ENCODE data around the gene PSAPL1.

PSAPL1 gene

DNA sequence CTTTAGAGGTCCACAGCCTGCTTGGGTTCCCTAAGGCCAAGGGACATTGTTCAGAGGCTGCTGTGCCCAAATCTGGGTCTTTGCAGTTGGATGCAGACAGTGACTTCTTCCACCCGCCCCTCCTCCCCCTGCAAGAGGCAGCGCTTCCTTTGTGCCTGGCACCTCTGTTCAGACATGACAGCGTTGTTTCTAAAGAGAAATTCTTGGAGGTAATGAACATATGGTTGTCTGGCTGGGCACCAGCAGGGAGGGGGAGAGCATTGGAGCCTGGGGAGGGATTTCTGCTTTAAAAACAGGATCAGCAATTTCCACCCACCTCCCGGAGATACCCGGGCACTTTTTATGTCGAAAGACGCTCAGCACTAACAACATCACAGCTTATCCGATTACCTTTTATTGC, 51.5 kb downstream of the PSAPL1 start:
- DNase-seq (ENCODE audit: low spot score in 2 of 2) = no peak
- H3K27me3 Mint-ChIP-seq = peaks cover 34% of the 10 kb centered on the region
- H3K4me3 Mint-ChIP-seq = no peak overlapping the region
- peaks cover 8% of the 10 kb centered on the region for H3K9me3 Mint-ChIP-seq
- no peaks in the 10 kb centered on the region for H3K4me1 Mint-ChIP-seq
- H3K27ac Mint-ChIP-seq (ENCODE audit: low read depth) = no peak overlapping the region
- ATAC-seq (replicated peaks; ENCODE audit: extremely low read depth, poor library complexity, severe bottlenecking) = no peak
- H3K36me3 Mint-ChIP-seq (ENCODE audit: insufficient read depth) = no peaks in the 10 kb centered on the region

DNA sequence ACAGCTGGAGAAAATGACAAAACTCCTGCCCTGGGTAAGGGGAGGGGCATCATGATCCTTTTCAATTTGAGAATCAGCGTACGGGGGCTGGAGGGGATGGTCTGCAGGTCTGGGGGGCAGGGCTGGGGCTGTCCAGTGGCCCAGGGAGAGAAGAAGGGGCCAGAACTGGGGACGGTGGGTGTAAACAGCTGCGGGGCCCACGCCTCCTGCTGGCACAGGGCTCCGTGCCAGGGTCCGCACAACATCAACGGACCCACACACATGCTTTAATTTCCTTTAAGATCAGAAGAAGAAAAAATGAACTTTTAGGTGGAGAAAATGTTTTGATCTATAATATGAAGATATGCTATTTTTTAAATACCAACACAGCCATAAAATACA, 52.1 kb downstream of the PSAPL1 start:
- Mint-ChIP-seq H3K27ac (ENCODE audit: low read depth) (no peak overlapping the region), H3K4me3 (no peak overlapping the region), H3K27me3 (peaks cover 41% of the 10 kb centered on the region), H3K9me3 (peaks cover 5% of the 10 kb centered on the region), H3K36me3 (ENCODE audit: insufficient read depth) (no peaks in the 10 kb centered on the region), H3K4me1 (no peaks in the 10 kb centered on the region)
- ATAC-seq (replicated peaks; ENCODE audit: extremely low read depth, poor library complexity, severe bottlenecking) (no peak), DNase-seq (ENCODE audit: low spot score in 2 of 2) (no peak)

DNA sequence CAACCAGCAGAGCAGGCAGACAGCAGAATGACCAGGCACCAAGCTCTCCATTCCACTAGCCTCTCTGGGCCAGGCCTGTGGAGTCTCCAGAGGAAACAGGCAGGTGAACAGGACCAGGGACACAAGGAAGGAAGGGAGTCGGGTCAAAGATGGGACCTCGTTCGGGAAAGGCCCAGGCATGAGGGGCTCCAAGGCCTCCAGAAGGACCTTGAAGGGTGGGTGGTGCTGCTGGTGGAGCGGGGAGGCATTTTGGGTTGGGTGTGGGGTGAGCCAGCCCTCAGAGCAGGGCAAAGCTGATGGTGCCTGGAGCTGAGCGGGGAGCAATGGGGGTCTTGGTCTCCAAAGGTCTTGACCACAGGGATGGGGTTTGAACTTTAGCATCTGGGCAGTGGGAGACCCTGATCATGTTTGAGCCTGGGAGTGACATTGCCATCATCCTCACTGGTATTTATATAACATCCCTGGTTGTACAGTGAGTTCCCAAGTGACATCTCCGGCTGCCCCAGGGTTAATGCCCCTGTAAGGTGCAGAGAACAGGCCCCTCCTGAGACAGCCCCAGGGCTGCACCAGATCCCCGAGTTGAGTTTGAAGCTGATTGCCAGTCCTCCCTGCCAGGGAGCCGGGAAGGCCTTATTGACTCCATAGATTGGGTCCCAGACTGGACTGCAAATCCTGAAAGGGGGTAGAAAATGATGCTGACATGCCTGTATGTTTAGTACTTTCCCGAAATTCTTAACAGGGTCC, 52.7 kb downstream of the PSAPL1 start:
- Mint-ChIP-seq H3K4me1 (no peaks in the 10 kb centered on the region), H3K27me3 (peaks cover 46% of the 10 kb centered on the region), H3K27ac (ENCODE audit: low read depth) (no peak overlapping the region), H3K36me3 (ENCODE audit: insufficient read depth) (no peaks in the 10 kb centered on the region), H3K4me3 (no peak overlapping the region), H3K9me3 (no peaks in the 10 kb centered on the region)
- DNase-seq (ENCODE audit: low spot score in 2 of 2) (no peak), ATAC-seq (replicated peaks; ENCODE audit: extremely low read depth, poor library complexity, severe bottlenecking) (no peak)

DNA sequence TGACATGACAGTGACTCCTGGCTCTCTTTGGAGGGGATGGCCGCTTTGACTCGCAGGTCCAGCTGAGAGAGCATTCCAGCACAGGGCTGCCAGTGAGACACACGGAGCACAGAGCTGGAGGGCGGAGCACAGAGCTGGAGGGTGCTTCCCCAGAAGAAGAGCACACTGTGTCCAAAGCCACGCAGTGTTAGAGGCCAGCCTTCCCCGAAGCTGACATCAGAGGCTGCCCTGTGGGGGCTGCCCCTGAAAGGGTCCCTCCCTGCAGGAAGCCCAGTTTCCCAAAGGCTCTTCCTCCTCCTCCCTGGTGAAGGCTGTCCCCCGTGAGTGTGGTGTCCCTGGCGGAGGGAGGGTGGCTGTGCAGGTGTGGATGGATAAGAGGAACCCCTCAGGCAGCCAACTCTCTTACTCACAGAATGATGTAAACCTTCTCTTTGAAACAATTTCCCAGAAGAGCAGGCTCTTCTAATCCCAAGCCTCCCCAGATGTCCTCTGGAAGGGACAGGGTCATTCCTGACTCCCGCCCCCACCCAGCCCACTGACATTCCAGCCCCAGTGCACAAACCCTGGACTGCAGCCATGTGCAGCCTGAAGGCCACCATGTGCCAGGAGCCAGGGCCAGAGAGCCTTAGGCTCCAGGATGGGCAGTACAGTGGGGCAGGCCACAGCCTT, 53.4 kb downstream of the PSAPL1 start:
- ATAC-seq (replicated peaks; ENCODE audit: extremely low read depth, poor library complexity, severe bottlenecking) (no peak), DNase-seq (ENCODE audit: low spot score in 2 of 2) (no peak)
- no peak overlapping the region for H3K27ac Mint-ChIP-seq (ENCODE audit: low read depth)
- H3K27me3 Mint-ChIP-seq = peaks cover 53% of the 10 kb centered on the region
- H3K4me3 Mint-ChIP-seq = no peak overlapping the region
- no peaks in the 10 kb centered on the region for H3K36me3 Mint-ChIP-seq (ENCODE audit: insufficient read depth)
- no peaks in the 10 kb centered on the region for H3K9me3 Mint-ChIP-seq
- no peaks in the 10 kb centered on the region for H3K4me1 Mint-ChIP-seq

All from central memory CD8-positive, alpha-beta T cell (primary cell).